HCEC 1CT (cell line): Measurements from ENCODE around the gene EGLN3.

Experiments
- DNase-seq: peaks from one replicate; pipeline ENCODE4 v3.0.0-alpha.2; 2017

The EGLN3 gene

DNA sequence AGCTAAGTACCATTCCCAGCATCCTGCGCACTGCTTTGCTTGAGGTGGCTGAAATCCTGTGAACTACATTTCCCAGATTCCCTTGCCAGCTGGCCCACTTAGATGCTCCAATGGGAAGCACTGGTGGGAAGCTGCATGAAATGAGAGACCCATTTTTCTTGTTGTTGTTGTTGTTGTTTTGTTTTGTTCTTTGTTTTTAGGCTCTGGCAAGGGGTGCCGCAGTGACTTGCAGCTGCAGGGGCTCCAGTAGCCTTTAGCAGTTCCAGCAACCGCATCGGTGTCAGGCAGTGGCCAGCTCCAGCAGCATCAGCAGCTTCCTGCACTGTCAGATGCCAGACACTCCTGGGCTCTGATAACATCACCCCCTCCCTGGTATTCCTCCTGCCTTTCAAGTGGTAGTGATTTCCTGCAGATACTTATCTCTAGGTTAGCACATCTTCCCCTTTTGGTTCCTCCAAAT lies 8.8 kb upstream of the EGLN3 start:
- no peak for DNase-seq

DNA sequence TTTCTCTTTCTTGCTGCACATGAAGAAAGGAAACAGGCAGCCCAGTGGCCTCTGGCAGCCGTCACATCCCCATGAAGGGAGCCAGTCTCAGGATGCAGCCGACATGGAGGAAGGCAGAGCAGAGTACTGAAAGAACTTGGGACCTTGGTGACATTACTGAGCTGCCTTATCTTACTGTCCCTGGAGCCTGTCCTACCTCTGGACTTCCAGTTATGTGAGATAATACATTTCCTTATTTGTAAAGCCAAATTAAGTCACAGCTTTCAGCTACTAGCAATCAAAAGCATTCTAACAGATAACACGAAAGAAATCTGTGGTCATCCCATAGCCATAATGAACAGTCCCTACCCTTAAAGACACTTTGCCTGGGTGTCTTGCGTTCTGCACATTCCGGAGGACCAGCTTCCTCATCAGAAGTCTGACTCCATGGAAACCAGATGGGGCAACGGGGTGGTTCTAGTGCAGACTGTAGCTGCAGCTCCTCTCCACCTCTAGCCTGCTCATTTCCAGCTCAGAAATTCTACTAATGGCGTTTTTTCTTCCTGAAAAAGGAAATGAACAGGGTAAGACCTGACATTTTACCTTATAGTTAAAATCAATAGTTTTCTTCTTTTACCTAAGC lies 7.8 kb upstream of the EGLN3 start:
- DNase-seq = no peak

DNA sequence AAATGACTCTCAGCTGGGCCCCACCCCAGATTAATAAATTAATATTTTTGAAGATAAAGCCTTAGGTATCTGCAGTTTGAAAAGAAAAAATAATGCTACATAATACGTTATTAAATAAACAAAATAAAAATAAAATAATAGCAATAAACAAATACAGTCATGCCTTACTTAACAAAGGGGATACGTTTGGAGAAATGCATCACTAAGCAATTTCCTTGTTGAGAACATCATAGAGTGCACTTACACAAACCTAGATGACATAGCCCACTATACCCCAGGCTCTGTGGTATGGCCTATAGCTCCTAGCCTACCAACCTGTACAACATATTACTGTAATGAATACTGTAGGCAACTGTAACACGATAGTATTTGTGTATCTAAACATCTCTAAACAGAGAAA lies 7.1 kb upstream of the EGLN3 start:
- DNase-seq = no peak

DNA sequence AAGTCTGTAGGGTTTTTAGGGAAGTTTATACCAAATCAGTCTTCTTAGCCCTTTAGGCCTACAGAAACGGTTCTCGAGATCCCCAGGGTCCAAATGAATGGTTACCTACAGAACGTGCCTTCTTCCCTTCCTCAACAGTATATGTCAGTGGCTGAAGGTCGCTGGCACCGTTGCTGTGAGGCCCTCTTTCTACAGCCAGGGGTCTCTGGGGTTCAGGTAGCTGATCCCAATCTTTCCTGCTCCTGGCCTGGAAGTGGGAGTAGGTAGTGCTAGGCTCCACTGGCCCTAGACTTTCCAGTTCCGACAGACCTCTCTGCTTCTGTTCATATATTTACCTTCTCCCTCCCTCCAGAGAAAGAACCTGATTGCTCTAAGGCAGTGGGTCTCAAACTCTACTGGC lies 6.4 kb upstream of the EGLN3 start:
- no peak for DNase-seq

DNA sequence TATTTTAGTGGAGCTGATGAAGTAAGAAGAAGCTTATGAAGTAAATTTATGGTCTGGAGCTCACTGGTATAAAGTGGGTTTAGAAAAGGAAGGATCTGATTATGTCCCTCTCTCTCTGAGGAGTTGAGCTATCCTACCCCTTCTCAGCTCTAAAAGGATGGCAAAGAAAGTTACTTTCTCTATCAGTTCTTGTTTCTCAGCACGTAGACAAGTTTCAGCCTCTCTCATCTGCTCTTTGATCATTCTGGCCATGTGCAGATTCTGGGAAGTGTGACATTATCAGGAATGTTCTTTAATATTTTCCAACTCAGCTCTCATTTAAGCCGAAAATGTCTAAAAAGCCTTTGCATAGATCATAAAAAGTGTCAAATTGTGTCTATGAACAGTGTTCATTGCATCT lies 5.8 kb upstream of the EGLN3 start:
- no peak for DNase-seq

DNA sequence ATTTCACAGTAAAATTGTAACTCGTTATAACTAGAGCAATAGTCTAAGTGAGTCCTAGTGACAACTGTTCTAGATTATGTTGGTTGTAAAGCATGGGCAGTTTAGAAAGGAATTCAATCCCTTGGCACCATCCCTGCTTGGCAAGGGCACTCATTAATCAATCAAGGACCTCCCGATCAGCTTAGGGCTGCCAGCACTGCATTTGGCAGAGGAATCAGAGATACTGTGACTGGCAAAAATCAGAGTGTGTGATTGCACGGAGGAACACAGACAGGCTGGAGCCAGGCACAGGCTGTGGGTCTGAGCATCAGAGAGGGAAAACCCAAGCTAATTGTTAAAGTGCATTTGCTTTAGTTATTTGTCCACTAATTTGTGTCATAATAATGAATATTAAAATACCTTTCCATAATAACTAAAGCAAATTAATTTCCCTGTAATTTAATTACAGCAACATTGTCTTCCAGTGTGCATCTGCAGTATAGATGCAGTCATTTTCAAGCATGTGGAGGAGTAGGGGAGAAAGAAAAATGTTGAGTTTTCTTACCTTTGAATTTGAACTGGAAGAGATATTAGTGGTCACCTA lies 3.2 kb upstream of the EGLN3 start:
- DNase-seq = no peak

DNA sequence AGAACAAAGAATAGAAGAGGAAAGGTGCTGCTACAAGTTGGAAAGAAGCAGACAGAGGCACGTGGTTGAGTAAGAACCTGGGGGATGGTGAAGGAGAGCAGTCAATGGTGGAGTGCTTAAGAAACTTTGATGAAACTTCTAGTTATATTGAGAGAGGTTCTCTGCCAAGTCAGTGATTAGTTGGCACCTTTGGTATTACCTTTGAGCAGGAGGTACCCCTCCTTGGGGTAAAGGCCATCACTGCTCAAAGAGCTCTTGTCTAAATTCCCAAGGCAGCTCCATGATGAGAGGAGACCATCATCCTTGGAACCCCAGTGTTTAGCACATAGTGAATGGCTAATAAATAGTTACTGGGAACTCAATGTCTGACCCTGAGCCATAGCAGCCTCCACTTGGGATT lies 1.7 kb upstream of the EGLN3 start:
- no peak for DNase-seq

DNA sequence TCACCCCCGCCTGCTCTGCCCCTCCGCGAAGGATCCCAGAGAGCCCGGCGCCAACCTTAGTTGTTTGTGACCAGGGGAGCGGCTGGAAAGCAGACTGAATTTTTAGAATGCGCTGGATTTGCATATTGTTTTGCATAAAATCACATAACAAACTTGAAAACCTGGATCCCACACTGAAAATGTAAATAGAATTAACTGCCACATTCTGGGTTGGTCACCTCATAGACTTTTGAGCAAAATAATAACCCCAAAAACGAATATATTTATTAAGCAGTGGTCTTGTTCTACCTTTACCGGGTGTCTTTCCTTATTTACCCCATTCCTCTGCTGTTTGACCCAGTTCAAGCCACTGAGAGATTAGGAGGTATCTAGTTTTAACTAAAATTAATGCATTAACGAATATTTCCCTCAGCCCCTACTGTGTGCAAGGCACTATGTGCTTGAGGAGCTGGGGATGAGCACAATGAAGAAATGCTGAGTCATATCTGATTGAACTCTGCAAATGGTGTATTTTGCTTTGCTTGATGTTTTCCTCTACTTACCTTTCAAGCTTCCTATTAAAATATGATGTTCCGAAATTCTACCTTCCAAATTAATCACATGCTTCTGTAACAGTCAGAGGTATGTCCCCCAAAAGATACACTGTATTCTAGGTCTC lies 438 bp upstream of the EGLN3 start:
- DNase-seq = no peak

DNA sequence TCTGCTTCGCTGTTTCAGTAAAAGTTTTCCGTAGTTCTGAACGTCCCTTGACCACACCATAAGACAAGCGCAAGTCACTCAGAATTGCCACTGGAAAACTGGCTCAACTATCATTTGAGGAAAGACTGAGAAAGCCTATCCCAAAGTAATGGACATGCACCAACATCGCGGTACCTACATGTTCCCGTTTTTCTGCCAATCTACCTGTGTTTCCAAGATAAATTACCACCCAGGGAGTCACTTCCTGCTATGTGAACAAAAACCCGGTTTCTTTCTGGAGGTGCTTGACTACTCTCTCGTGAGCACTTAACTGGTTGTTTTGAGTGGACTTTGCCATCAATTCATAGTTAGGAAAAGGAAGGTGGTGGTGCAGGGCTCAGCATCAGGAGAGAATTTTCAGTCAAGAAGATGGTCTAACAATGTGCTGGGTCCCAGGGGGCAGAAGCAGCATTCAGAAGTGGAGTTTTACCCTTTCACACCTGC lies 1.4 kb downstream of the EGLN3 start:
- DNase-seq = no peak

DNA sequence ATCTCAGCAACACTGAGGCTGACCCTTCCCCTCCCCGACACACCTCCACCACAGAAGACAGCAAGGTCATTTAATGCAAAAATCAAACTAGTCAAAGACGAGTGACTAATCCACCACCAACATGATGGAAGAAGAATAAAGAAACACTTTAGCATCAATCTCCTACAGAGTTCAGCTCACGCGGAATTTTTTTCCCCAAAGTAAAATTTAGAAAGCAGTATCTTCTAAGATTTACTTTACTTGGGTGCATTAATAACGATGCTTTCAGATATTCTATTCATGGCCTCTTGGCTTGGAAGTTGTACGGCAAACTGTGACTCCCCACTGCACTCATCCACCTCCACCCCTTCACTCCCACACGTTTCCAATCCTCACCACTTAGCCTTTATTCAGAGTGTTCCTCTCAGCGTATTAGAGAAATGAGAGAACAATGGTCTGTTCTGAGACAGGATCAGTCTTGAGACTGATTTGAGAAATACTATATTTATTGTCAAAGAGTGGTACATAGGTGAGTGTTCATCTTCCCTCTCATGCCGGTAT lies 1.9 kb downstream of the EGLN3 start:
- no peak for DNase-seq

DNA sequence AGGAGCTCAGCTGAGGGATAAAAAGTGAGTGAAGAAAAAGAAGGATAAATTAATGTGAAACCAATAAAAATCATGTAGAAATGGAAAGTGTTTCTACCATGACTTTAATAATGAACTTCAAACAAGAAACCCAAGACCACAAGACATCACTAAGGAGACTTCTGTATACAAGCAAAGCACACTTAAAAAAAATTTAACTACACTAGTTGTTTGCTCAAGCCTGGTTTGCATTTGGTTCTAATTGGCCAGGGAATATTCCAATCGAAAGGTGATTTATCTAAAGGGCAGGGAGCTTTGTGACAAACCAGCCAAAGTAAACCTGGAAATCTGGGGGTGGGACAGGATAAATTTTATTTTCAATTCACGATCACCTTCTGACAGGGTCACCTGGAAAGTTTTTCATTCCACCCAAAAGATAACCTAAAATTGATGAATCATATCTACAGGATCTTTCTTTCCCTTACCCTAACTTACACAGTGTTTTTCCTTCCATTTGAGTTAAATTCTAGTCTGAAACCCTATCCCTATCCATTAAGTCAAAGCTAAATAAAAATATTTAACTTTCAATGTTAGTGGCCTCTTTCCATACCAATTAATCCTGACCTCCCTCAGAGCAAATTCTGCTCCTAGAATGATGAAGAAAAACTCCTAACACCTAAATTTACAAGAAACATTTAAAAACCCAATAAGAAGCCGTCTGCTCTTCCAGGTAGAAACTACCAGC lies 2.6 kb downstream of the EGLN3 start:
- DNase-seq = no peak

DNA sequence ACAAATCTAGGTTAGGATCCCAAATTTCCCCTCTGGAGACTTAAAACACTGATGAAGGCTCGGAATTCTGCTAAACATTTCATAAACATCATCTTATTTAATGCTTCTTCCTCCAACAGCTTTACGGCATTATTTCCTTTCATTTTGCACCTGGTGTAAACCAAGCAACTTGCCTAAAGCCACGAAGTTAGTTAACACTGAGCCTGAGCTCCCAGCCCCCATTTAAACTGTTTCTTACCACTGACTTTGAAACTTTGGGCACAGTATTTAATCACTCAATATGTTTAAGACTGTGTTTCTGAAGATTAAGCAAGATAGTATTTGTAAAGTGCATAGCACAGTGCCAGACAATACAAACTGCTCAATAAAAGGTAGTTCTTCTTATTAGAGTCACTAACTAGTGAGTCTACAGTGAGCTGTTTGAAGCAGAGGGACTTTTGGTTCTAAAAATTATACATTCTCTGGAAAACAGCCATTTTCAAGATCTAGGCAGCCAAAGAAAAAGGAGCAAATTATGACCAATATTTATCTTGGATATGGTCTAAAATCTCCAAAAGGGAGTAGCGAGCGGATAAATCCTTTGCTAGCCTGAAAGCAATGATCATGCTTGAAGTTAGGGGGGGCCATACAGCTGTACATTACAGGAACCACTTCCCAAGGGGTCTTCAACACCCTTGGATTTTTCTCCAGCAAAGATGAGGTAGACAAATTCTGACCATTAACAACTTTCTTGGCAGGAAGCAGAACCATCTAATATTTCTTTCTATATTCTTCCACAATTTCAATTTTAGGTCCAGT lies 4.0 kb downstream of the EGLN3 start:
- no peak for DNase-seq

DNA sequence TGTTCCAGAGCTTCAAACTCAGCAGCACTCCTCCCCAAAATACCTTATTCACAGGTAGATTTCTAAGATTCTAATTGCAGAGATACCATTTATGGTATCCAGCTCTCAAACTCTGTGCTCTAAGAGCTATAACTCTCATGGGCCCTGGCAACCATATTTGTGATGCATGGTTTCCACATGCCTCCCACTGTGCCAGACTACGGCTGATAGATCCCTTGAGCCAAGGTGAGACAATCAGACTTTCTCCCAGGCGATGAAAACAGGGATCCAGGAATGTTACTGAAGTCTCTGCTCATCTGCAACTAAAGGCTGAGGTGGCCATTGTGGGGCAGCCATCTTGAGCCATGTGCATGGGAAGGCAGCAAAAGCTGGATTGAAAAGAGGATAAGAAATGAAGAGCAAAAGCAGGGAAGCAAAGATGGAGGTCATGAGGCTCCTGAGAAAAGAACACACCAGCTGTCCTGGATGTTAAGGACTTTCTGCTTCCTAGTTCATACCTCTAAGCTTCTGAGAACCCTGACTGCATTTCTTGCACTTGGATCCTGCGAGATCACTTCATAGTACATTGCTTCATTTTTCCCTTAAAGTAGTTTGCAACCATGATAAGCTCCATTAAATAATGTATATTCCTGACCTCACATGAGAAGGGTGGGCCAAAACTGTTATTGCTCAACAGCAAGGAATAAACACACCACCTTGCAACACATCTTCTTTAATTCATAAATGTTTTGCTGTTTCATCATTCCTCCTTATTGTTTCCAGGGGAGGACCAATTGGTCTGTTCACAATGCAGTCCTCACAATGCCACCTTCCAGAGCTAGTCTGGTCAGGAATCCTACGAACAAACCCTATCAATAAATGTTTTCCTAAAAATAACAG lies 5.4 kb downstream of the EGLN3 start:
- no peak for DNase-seq

DNA sequence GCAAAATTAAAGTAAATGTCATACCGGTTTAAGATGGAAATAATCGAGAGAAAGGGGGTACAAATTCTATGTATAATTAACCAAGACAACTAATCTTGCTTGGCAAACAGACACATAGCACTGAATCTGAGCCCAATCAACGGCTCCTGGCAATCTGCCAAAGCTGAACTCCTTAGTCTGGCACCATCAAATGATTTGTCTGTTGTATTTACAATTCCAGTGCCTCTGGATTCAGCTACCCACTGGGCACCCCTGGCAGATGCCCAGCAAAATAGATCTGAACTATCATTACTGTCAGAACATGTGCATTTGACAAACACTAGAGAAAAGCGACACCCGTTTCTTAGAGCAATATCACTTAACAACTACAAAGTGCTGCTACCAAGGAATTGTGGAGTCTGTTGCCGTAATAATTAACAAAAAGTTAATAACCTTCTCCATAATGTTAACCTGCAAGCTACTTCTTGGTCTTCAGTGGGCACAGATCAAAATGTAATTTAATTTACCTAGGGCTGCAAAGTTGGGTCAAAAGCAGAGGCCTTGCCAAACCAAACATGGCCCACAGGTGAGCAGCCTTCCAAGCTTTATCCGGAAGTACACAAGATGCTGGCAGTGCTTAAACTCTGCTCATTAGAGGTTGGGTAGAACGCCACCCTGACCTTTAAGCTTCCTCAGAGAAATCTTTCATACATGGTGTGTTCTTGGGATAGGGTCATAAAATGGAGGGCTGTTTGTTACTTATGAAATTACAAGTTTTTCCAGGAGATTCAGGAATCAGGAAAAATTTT lies 7.6 kb downstream of the EGLN3 start:
- no peak for DNase-seq

DNA sequence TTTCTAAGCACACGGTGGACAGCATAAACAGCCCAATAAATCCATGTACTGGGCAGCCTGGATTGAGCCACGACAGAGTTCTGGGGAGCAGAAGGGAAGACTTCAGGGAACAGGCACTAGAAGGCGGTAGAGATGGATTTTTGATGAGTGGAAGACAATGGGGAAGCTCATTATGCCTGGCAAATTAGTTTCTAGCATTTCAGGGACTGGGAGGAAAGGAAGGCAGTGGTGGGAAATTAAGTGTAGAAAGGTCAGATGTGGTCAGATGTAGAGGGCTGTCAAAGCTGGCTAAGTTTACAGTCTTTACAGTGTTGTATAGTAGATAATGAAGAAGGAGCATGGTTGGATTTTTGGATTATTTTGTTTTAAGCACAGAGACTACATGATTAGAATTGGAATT lies 9.2 kb downstream of the EGLN3 start:
- DNase-seq = no peak

DNA sequence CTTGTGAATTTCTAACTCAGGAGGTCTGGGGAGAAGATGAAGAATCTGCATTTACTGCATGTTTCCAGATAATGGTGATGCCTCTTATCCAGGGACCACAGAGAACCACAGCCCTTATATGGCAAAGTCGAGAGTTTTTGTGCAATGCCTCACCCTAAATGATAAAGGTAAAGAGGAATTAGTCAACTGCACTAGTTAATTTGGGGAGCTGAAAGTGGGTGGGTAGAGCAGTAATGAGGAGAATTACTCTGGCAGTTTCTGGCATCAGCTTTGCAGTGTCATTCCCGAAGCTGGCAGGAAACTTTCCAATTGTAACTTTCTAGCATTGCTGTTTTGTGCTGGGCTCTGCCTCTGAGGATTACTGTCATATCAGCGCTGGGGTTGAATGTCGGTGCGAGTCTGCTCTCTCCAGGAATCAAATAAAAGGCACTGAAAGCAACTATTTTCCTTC lies 10.3 kb downstream of the EGLN3 start:
- no peak for DNase-seq

DNA sequence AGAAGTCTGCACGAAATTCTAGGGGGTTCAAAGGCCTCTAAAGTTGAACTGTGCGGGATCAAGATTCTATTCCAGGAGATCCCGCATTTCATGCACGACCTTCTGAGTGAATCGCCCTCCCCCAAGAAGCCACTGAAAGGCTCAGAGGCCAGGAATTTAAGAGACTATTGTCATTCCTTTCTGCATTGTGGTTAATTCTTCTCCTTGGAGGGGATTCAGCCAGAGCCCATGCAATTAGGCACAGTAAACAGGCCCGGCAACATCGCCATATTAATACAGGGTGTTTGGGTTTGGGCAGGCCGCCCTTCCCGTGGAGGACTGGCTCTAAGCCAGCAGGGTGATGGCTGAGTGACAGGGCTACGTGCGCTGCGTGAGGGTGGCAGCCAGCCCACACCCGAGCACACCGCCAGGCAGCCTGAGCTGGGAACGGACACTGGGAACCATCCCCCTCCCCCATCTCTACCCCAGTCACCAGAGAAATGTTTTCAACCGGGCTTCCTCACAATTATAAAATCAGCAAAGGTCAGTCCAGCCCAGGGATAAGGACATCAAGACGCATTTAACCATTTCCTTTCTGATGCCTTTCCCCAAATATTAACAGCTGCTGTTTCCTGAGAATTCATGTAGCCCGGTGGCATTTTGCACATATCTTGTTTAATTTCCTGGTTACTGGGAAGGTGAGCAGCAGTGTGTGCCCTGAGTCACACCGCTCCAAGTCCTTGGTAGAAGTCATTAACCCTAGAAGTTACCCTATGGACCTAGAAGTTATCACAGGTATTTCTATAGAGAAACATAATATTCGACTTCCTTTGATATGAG lies 12.5 kb downstream of the EGLN3 start:
- no peak for DNase-seq

DNA sequence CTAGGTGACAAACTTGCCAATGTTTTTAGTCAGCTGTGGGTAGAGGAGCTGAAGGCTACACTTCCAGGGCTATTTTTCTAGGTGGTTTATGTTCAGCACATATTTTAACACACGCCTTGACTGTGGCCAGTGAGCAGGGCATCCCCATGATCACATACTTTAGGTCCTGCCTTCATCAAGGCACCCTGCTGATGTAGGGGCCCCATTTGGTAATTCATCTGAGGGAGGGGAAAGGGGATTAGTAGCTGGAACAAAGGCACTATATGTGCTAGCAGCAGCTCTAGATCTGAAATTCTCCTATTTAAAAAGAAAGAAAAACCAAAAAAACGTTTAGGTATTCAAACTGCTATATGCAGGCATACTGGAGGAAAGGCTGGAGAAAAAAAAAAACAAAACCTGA lies 14.5 kb downstream of the EGLN3 start:
- DNase-seq = no peak

DNA sequence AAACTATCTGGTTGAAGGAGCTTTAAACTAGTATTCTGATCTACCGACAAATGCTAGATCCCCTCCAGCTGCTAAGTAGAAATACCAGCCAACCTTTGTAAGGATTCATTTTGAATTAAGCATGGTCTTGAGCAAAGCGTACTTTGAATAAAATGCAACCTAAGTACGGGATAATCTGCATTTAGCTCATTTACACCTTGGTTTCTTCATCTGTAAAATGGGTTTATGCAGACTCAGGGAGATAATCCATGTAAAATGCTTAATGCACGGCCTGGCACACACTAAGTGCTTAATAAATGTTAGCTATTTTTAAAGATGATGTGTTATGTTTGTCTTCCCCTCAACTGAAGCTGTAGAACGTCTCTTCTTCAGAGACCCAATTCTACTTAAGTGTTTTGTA lies 15.9 kb downstream of the EGLN3 start:
- DNase-seq = no peak
